ENCODE measurements around the gene SLC35F6.
"Not testable (repeated sequence)": the region's sequence is repeated elsewhere in the genome, so short reads cannot be mapped to it uniquely, and the experiment has no call there.

Gene SLC35F6

GRCh38 chr2:26740346-26740745 lies 23.7 kb upstream of the SLC35F6 start:
- Mint-ChIP-seq H3K4me3 (no peak overlapping the region), H3K36me3 (ENCODE audit: low read depth) (no peaks in the 10 kb centered on the region), H3K27me3 (peaks cover 4% of the 10 kb centered on the region), H3K4me1 (ENCODE audit: low read depth) (peaks cover 5% of the 10 kb centered on the region), H3K27ac (no peak overlapping the region), H3K9me3 (no peaks in the 10 kb centered on the region)
- DNase-seq, result no peak

- Mint-ChIP-seq H3K4me3 (no peak overlapping the region), H3K27ac (no peak overlapping the region), H3K36me3 (ENCODE audit: low read depth) (no peaks in the 10 kb centered on the region), H3K9me3 (no peaks in the 10 kb centered on the region), H3K4me1 (ENCODE audit: low read depth) (peaks cover 5% of the 10 kb centered on the region), H3K27me3 (peaks cover 4% of the 10 kb centered on the region)
- no peak for DNase-seq
These were observed 23.2 kb upstream of the SLC35F6 start for GRCh38 chr2:26740890-26741302.

DNA sequence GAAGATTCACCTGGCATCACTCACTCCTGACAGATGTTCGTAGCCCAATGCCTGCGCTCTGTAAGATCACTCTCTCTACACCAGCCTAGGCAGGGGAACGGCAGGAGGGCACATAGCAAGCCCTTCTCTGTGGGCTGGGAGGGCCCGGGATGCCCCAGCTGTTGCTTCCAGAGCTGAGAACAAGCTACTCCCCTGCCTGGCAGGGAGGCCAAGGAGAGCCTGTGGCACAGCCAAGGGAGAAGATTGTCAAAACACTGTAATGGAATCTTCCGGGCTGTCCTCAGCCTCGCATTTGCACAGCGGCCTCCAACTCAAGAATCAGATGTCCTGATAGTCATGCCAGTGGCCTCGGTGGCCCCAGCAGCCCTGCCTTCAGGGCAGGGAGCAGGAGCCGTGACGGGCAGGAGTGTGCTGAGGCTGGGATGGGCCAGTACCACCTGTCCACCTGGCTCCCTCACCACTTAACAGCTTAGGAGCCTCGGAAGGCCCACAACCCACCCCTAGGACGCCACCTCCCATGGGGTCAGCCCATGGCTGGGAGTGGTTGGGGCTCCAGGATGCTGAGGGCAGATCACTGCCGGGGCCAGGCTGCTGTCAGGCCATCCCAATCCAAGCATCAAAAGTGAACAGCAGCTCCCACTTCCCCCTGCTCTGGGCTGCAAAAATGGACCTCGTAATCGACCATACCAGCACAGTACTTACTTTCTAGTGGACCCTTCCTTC lies 21.9 kb upstream of the SLC35F6 start:
- H3K36me3 Mint-ChIP-seq (ENCODE audit: low read depth), result no peaks in the 10 kb centered on the region
- H3K4me3 Mint-ChIP-seq, result no peak overlapping the region
- DNase-seq, result no peak
- no peaks in the 10 kb centered on the region for H3K9me3 Mint-ChIP-seq
- peaks cover 4% of the 10 kb centered on the region for H3K27me3 Mint-ChIP-seq
- peaks cover 5% of the 10 kb centered on the region for H3K4me1 Mint-ChIP-seq (ENCODE audit: low read depth)
- no peak overlapping the region for H3K27ac Mint-ChIP-seq

DNA sequence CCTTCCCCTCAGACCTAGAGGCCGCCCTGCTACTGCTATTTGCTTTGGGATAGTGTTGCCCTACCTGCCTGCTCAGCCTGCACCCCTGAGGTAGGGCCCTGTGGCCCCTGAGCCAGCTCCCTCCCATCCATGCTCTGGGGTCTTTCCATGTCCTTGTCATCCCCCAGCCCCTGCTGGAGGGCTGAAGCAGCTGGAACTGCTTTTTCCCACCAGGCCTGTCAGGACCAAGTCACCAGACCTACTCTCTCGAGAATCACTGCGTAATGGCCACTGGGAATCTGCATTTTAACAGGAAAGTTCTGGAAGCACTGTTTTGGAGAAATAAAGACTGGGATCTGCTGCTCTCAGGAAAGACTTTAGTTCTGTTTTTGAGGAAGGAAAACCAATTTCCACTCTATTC lies 20.2 kb upstream of the SLC35F6 start:
- no peak for DNase-seq
- Mint-ChIP-seq H3K27ac (no peak overlapping the region), H3K27me3 (no peaks in the 10 kb centered on the region), H3K4me1 (ENCODE audit: low read depth) (peaks cover 5% of the 10 kb centered on the region), H3K36me3 (ENCODE audit: low read depth) (no peaks in the 10 kb centered on the region), H3K9me3 (no peaks in the 10 kb centered on the region), H3K4me3 (no peak overlapping the region)

DNA sequence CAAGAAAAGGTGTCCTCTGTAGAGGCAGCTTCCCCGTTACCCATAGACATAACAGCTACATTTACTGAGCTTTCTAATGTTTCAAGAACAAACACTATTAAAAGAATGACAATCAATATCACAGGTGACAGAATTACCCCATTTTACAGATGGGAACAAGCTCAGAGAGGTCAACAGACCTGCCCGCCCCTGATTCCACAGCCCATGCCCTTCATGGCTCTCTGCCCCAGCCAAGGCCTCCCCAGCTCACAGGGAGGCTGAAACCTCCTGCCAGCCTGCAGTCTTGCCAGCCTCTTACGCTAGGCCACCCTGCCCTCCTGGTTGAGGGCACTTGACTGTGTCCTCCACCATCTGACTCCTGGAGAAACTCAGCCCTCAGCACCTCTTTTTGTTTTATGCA lies 19.1 kb upstream of the SLC35F6 start:
- DNase-seq, result no peak
- Mint-ChIP-seq H3K27ac (no peak overlapping the region), H3K36me3 (ENCODE audit: low read depth) (no peaks in the 10 kb centered on the region), H3K27me3 (no peaks in the 10 kb centered on the region), H3K4me1 (ENCODE audit: low read depth) (peaks cover 5% of the 10 kb centered on the region), H3K9me3 (no peaks in the 10 kb centered on the region), H3K4me3 (no peak overlapping the region)

GRCh38 chr2:26745609-26746327 lies 18.3 kb upstream of the SLC35F6 start:
- Mint-ChIP-seq H3K27me3 (no peaks in the 10 kb centered on the region), H3K27ac (no peak overlapping the region), H3K4me1 (ENCODE audit: low read depth) (peaks cover 4% of the 10 kb centered on the region), H3K4me3 (no peak overlapping the region), H3K36me3 (ENCODE audit: low read depth) (no peaks in the 10 kb centered on the region), H3K9me3 (no peaks in the 10 kb centered on the region)
- DNase-seq, result peak; percentile 84

DNA sequence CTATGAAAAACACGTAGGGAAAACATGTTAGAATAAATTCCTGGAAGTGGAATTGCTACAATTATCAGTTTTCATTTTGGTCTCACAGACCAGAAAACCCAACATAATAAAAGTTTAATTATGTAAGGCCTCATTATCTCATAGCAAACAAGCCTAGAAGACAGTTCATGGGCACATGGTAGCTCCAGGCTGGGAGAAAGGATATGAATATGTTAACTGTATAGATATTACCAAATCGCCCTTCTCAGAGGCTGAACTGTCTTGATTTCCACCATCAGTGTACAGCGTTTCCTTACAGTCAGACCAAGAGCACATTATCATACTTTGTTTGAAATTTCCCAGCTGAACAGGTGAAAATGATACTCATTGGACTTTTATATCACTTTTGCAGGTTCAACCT lies 17.1 kb upstream of the SLC35F6 start:
- H3K4me3 Mint-ChIP-seq, result no peak overlapping the region
- H3K9me3 Mint-ChIP-seq, result no peaks in the 10 kb centered on the region
- no peaks in the 10 kb centered on the region for H3K36me3 Mint-ChIP-seq (ENCODE audit: low read depth)
- no peak for DNase-seq
- H3K27ac Mint-ChIP-seq, result no peak overlapping the region
- H3K27me3 Mint-ChIP-seq, result no peaks in the 10 kb centered on the region
- no peaks in the 10 kb centered on the region for H3K4me1 Mint-ChIP-seq (ENCODE audit: low read depth)

- not testable (repeated sequence) for H3K4me3 Mint-ChIP-seq; H3K36me3 Mint-ChIP-seq (ENCODE audit: low read depth); H3K27me3 Mint-ChIP-seq; H3K4me1 Mint-ChIP-seq (ENCODE audit: low read depth); H3K9me3 Mint-ChIP-seq; H3K27ac Mint-ChIP-seq; DNase-seq
These were observed 14.2 kb upstream of the SLC35F6 start for GRCh38 chr2:26749787-26750420.

GRCh38 chr2:26750467-26750866 lies 13.6 kb upstream of the SLC35F6 start:
- DNase-seq; H3K4me3 Mint-ChIP-seq; H3K4me1 Mint-ChIP-seq (ENCODE audit: low read depth); H3K9me3 Mint-ChIP-seq; H3K36me3 Mint-ChIP-seq (ENCODE audit: low read depth); H3K27ac Mint-ChIP-seq; H3K27me3 Mint-ChIP-seq: not testable (repeated sequence)

GRCh38 chr2:26752656-26753055 lies 11.4 kb upstream of the SLC35F6 start:
- no peak overlapping the region for H3K4me3 Mint-ChIP-seq
- H3K27me3 Mint-ChIP-seq, result peaks cover 3% of the 10 kb centered on the region
- no peak overlapping the region for H3K27ac Mint-ChIP-seq
- H3K4me1 Mint-ChIP-seq (ENCODE audit: low read depth), result peaks cover 5% of the 10 kb centered on the region
- H3K36me3 Mint-ChIP-seq (ENCODE audit: low read depth), result no peaks in the 10 kb centered on the region
- no peak for DNase-seq
- H3K9me3 Mint-ChIP-seq, result no peaks in the 10 kb centered on the region

DNA sequence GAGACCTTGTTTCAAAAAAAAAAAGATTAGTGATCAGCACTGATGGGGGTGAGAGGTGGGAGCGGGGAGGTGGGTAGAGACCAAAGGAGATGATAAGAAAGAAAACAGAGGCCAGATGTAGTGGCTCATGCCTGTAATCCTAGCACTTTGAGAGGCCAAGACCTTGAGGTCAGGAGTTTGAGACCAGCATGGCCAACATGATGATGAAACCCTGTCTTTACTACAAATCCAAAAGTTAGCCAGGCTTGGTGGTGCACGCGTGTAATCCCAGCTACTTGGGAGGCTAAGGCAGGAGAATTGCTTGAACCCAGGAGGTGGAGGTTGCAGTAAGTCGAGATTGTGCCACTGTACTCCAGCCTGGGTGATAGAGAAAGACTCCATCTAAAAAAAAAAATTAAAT lies 9.5 kb upstream of the SLC35F6 start:
- H3K36me3 Mint-ChIP-seq (ENCODE audit: low read depth), result no peaks in the 10 kb centered on the region
- H3K27me3 Mint-ChIP-seq, result peaks cover 3% of the 10 kb centered on the region
- no peaks in the 10 kb centered on the region for H3K9me3 Mint-ChIP-seq
- peaks cover 9% of the 10 kb centered on the region for H3K4me1 Mint-ChIP-seq (ENCODE audit: low read depth)
- no peak overlapping the region for H3K4me3 Mint-ChIP-seq
- no peak for DNase-seq
- no peak overlapping the region for H3K27ac Mint-ChIP-seq

- Mint-ChIP-seq H3K4me1 (ENCODE audit: low read depth) (peaks cover 9% of the 10 kb centered on the region), H3K4me3 (no peak overlapping the region), H3K27ac (no peak overlapping the region), H3K9me3 (no peaks in the 10 kb centered on the region), H3K36me3 (ENCODE audit: low read depth) (no peaks in the 10 kb centered on the region), H3K27me3 (peaks cover 3% of the 10 kb centered on the region)
- DNase-seq, result no peak
These were observed 9.0 kb upstream of the SLC35F6 start for GRCh38 chr2:26754972-26755670.

DNA sequence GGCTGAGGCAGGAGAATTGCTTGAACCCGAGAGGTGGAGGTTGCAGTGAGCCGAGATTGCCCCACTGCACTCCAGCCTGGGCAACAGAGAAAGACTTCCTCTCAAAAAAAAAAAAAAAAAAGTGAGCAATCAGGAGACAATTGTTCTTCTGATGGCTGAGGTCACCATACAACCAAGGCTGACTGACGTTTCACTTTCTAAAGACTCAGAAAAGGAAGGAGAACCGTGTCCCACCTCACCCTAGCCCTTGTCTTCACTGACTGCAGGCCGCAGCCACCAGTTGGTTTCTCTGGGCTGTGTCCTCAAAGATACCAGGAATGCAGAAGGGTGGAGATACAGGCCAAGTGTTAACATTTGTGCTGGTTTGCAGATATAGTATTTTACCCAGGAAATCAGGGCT lies 7.7 kb upstream of the SLC35F6 start:
- no peak overlapping the region for H3K27ac Mint-ChIP-seq
- no peaks in the 10 kb centered on the region for H3K36me3 Mint-ChIP-seq (ENCODE audit: low read depth)
- no peaks in the 10 kb centered on the region for H3K9me3 Mint-ChIP-seq
- H3K4me1 Mint-ChIP-seq (ENCODE audit: low read depth), result peaks cover 9% of the 10 kb centered on the region
- DNase-seq, result no peak
- H3K27me3 Mint-ChIP-seq, result peaks cover 3% of the 10 kb centered on the region
- H3K4me3 Mint-ChIP-seq, result no peak overlapping the region

DNA sequence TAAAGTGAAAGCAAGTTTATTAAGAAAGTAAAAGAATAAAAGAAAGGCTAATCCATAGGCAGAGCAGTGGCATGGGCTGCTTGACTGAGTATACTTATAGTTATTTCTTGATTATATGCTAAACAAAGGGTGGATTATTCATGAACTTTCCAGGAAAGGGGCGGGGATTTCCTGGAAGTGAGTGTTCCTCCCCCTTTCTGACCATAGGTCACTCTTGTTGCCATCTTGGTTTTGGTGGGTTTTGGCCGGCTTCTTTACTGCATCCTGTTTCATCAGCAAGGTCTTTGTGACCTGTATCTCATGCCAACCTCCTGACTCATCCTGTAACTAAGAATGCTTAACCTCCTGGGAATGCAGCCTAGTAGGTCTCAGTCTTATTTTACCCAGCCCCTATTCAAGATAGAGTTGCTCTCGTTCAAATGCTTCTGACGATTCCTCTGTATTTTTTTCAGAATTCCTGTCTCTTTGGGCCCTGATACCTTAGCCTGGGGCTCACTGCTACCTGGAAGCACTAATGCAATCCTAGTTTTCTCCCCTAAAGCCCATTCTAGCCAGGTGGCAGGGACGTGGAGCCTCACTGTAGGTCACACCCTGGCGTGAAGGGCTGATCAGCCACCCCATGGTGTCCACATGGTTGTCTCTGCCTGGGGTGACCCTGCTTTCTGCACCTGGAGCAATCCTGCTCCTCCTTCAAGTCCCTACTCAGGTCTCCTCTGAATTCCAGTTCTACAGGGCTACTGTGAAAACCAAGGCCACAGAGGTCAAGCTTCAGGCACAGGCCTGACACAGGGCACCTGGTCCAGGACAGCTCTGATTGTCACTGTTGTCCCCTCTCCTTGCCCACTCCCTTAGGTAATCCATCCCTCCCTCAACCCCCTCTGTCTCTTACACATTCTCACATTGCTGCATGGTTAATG lies 6.0 kb upstream of the SLC35F6 start:
- Mint-ChIP-seq H3K4me3 (no peak overlapping the region), H3K4me1 (ENCODE audit: low read depth) (peaks cover 11% of the 10 kb centered on the region), H3K27me3 (no peaks in the 10 kb centered on the region), H3K9me3 (no peaks in the 10 kb centered on the region), H3K27ac (peak overlapping the region; percentile 54), H3K36me3 (ENCODE audit: low read depth) (no peaks in the 10 kb centered on the region)
- DNase-seq, result no peak
